Stimulated activated CD4-positive, alpha-beta T cell treated with anti-CD3 and anti-CD28 coated beads, Interleukin-4, amount 100 ng/mL, for 1 hour (primary cell): Measurements from ENCODE around the gene ADCY2.
"Not testable (repeated sequence)": the region's sequence is repeated elsewhere in the genome, so short reads cannot be mapped to it uniquely, and the experiment has no call there.

Experiments
- DNase-seq: peaks from one replicate; pipeline ENCODE4 v3.0.0-alpha.2; 2020

The ADCY2 gene

GRCh38 chr5:7396713-7397454 lies 946 bp downstream of the ADCY2 start:
- DNase-seq: no peak

GRCh38 chr5:7397937-7398336 lies 2.0 kb downstream of the ADCY2 start:
- no peak for DNase-seq

GRCh38 chr5:7398596-7399280 lies 2.8 kb downstream of the ADCY2 start:
- DNase-seq: no peak

GRCh38 chr5:7405277-7405676 lies 9.3 kb downstream of the ADCY2 start:
- no peak for DNase-seq

GRCh38 chr5:7410936-7411511 lies 15.1 kb downstream of the ADCY2 start:
- DNase-seq: no peak

GRCh38 chr5:7412409-7412808 lies 16.5 kb downstream of the ADCY2 start:
- DNase-seq: no peak

- no peak for DNase-seq
Measured at GRCh38 chr5:7415123-7415522, 19.2 kb downstream of the ADCY2 start.

- no peak for DNase-seq
Measured at GRCh38 chr5:7415587-7416535, 19.9 kb downstream of the ADCY2 start.

GRCh38 chr5:7418276-7418675 lies 22.3 kb downstream of the ADCY2 start:
- DNase-seq: no peak

GRCh38 chr5:7419367-7419766 lies 23.4 kb downstream of the ADCY2 start:
- no peak for DNase-seq

- no peak for DNase-seq
Measured at GRCh38 chr5:7419846-7420245, 23.9 kb downstream of the ADCY2 start.

- no peak for DNase-seq
Measured at GRCh38 chr5:7420510-7421280, 24.8 kb downstream of the ADCY2 start.

- no peak for DNase-seq
Measured at GRCh38 chr5:7422316-7423106, 26.6 kb downstream of the ADCY2 start.

- not testable (repeated sequence) for DNase-seq
Measured at GRCh38 chr5:7423231-7423630, 27.3 kb downstream of the ADCY2 start.

- DNase-seq: no peak
Measured at GRCh38 chr5:7425830-7426229, 29.9 kb downstream of the ADCY2 start.

- no peak for DNase-seq
Measured at GRCh38 chr5:7426284-7426683, 30.3 kb downstream of the ADCY2 start.

- DNase-seq: no peak
Measured at GRCh38 chr5:7434914-7435313, 39.0 kb downstream of the ADCY2 start.

GRCh38 chr5:7435503-7435902 lies 39.6 kb downstream of the ADCY2 start:
- DNase-seq: no peak

- DNase-seq: no peak
Measured at GRCh38 chr5:7436521-7436920, 40.6 kb downstream of the ADCY2 start.

GRCh38 chr5:7437836-7438235 lies 41.9 kb downstream of the ADCY2 start:
- DNase-seq: no peak

GRCh38 chr5:7445068-7445467 lies 49.1 kb downstream of the ADCY2 start:
- DNase-seq: no peak
